ENCODE data around the gene SLC25A28. TPM values are rescaled to one million over a fixed set of nuclear protein-coding genes. Genes with fewer than 3 reads are reported as not detected.

The SLC25A28 gene
- polyA plus RNA-seq, 1 donor from 2014 or later, result 79.9 TPM

- Histone ChIP-seq H3K9ac (ENCODE audit: low read length) (no peak overlapping the region), H3F3A (ENCODE audit: insufficient read depth, low read length, poor library complexity, severe bottlenecking) (no peaks in the 10 kb centered on the region), H3K4me2 (ENCODE audit: low read length) (no peak overlapping the region), H4K20me1 (ENCODE audit: insufficient read depth) (no peaks in the 10 kb centered on the region), H2AFZ (ENCODE audit: low read depth, low read length) (no peak overlapping the region), H3K9me3 (ENCODE audit: low read length) (no peaks in the 10 kb centered on the region), H3K4me3 (ENCODE audit: low read length) (no peak overlapping the region), H3K27ac (ENCODE audit: low read length) (no peak overlapping the region), H3K27me3 (ENCODE audit: insufficient read depth, low read depth, low read length) (no peaks in the 10 kb centered on the region), H3K9me2 (ENCODE audit: insufficient read depth, low read length) (no peaks in the 10 kb centered on the region), H3K36me3 (ENCODE audit: insufficient read depth, low read length) (no peaks in the 10 kb centered on the region), H3K79me2 (replicated peaks; ENCODE audit: insufficient read depth, low read length) (no peaks in the 10 kb centered on the region)
- no peak for TF ChIP-seq EP300 (conservative IDR thresholded peaks at IDR 0.05; ENCODE audit: poor library complexity, severe bottlenecking)
Measured at GRCh38 chr10:99583687-99584086, 36.6 kb downstream of the SLC25A28 start.

GRCh38 chr10:99582255-99582770 is 37.9 kb downstream of the SLC25A28 start:
- Histone ChIP-seq H3K27ac (ENCODE audit: low read length) (no peak overlapping the region), H3K36me3 (ENCODE audit: insufficient read depth, low read length) (no peaks in the 10 kb centered on the region), H3F3A (ENCODE audit: insufficient read depth, low read length, poor library complexity, severe bottlenecking) (no peaks in the 10 kb centered on the region), H3K4me3 (ENCODE audit: low read length) (no peak overlapping the region), H3K9me3 (ENCODE audit: low read length) (no peaks in the 10 kb centered on the region), H3K4me2 (ENCODE audit: low read length) (no peak overlapping the region), H3K79me2 (replicated peaks; ENCODE audit: insufficient read depth, low read length) (no peaks in the 10 kb centered on the region), H3K9me2 (ENCODE audit: insufficient read depth, low read length) (no peaks in the 10 kb centered on the region), H4K20me1 (ENCODE audit: insufficient read depth) (no peaks in the 10 kb centered on the region), H3K9ac (ENCODE audit: low read length) (no peak overlapping the region), H3K27me3 (ENCODE audit: insufficient read depth, low read depth, low read length) (no peaks in the 10 kb centered on the region), H2AFZ (ENCODE audit: low read depth, low read length) (no peak overlapping the region)
- TF ChIP-seq MXI1 (conservative IDR thresholded peaks at IDR 0.05; ENCODE audit: poor library complexity, severe bottlenecking), result no peak

- Histone ChIP-seq H4K20me1 (ENCODE audit: insufficient read depth) (no peaks in the 10 kb centered on the region), H3K27ac (ENCODE audit: low read length) (no peak overlapping the region)
Measured at GRCh38 chr10:99579971-99580370, 40.3 kb downstream of the SLC25A28 start.

More at GRCh38 chr10:99579971-99580370, 40.3 kb downstream of the SLC25A28 start:
- H2AFZ ChIP-seq (ENCODE audit: low read depth, low read length), result no peak overlapping the region
- no peak overlapping the region for H3K4me3 ChIP-seq (ENCODE audit: low read length)
- H3K9me3 ChIP-seq (ENCODE audit: low read length), result no peaks in the 10 kb centered on the region
- no peak overlapping the region for H3K9ac ChIP-seq (ENCODE audit: low read length)
- H3K36me3 ChIP-seq (ENCODE audit: insufficient read depth, low read length), result no peaks in the 10 kb centered on the region
- no peaks in the 10 kb centered on the region for H3K9me2 ChIP-seq (ENCODE audit: insufficient read depth, low read length)
- no peaks in the 10 kb centered on the region for H3K79me2 ChIP-seq (replicated peaks; ENCODE audit: insufficient read depth, low read length)
- no peak overlapping the region for H3K4me2 ChIP-seq (ENCODE audit: low read length)
- H3F3A ChIP-seq (ENCODE audit: insufficient read depth, low read length, poor library complexity, severe bottlenecking), result no peaks in the 10 kb centered on the region
- no peak for TF ChIP-seq MXI1 (conservative IDR thresholded peaks at IDR 0.05; ENCODE audit: poor library complexity, severe bottlenecking)
- TF ChIP-seq POLR2AphosphoS5 (IDR thresholded peaks at IDR 0.05), result no peak
- TF ChIP-seq, protein P1, sequence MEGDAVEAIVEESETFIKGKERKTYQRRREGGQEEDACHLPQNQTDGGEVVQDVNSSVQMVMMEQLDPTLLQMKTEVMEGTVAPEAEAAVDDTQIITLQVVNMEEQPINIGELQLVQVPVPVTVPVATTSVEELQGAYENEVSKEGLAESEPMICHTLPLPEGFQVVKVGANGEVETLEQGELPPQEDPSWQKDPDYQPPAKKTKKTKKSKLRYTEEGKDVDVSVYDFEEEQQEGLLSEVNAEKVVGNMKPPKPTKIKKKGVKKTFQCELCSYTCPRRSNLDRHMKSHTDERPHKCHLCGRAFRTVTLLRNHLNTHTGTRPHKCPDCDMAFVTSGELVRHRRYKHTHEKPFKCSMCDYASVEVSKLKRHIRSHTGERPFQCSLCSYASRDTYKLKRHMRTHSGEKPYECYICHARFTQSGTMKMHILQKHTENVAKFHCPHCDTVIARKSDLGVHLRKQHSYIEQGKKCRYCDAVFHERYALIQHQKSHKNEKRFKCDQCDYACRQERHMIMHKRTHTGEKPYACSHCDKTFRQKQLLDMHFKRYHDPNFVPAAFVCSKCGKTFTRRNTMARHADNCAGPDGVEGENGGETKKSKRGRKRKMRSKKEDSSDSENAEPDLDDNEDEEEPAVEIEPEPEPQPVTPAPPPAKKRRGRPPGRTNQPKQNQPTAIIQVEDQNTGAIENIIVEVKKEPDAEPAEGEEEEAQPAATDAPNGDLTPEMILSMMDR (IDR thresholded peaks at IDR 0.05; ENCODE audit: poor library complexity, severe bottlenecking), result no peak
- TF ChIP-seq TAF1 (IDR thresholded peaks at IDR 0.05; ENCODE audit: low read depth), result no peak
- TF ChIP-seq REST (IDR thresholded peaks at IDR 0.05; ENCODE audit: borderline replicate concordance), result no peak
- no peak for TF ChIP-seq EP300 (conservative IDR thresholded peaks at IDR 0.05; ENCODE audit: poor library complexity, severe bottlenecking)
- no peak for TF ChIP-seq RAD21 (conservative IDR thresholded peaks at IDR 0.05)
- no peak for TF ChIP-seq EZH2 (IDR thresholded peaks at IDR 0.05; ENCODE audit: borderline replicate concordance, insufficient read depth, low read length, poor library complexity, severe bottlenecking)
- no peaks in the 10 kb centered on the region for H3K27me3 ChIP-seq (ENCODE audit: insufficient read depth, low read depth, low read length)

All from neural cell (in vitro differentiated cells).